ENCODE data around the gene NT5C3A. TPM values are rescaled to one million over a fixed set of nuclear protein-coding genes. Genes with fewer than 3 reads are reported as not detected.
"Not testable (repeated sequence)": the region's sequence is repeated elsewhere in the genome, so short reads cannot be mapped to it uniquely, and the experiment has no call there.

The NT5C3A gene
- 10 to 100 TPM; 32.5 to 39.9 (median 36.5) TPM for polyA plus RNA-seq (ENCODE audit: insufficient read length in 4 of 4)

DNA sequence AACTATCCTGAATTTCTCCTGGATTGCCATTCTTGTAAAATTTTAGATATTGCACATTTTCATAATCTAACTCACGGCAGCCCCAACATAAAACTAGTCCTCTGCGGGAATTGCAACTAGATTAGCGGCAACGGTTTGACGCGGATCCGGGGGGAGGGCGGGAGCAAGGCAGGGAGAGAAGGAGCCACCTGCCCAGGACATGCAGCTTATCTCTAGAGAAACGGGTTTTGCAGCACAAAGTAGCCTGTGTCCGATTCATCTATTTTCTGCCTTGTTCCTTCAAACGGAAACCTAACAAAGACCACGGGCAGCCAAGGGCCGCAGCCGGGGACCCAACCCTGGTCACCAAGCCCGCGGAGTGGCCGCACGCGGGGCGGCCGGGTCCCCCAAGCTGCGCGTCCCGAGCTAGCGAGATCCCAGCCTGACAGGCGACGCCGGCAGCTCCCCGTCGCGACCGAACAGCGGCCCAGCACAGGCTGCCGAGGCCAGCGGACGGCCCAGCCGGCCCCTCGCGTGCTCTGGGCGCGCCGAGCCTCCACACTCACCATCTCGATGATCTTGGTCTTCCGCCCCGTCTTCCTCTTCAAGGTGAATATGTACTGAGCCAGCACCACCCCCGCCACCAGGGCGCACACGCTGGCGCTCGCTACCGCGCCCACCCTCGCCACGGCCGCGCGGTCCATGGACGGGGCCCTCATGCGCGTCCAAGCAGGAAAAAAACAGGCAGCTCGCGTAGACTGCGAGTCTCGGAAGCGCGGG is at the start of gene NT5C3A:
NT5C3A (minus strand) TSS at position 754 of the 759 bp plus-strand sequence; CDS start at position 683, 71 bp downstream.
- DNase-seq (ENCODE audit: low read depth in 4 of 4, low spot score in 3 of 4) = peak in 1 of 4 donors; percentile 52

DNA sequence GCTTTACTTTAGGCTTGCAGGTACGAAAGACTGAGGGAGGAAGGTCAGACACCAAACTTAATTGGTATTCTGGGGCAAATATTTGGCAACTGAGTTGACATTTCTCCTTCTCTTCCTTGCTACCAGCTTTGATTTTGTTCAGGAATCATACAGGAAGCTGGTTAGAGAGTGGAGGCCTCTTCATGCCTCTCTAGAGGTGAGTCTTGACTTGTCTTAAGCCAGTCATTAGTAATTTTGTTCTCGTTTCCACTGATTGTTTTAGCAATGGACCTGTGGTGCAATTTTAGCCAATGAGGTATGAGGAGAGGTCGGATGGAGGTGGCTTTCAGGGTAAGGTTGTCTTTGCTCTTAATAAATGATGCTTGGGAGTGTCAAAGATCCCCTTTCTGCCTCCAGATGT is 49.0 kb upstream of the NT5C3A start:
- no peak for DNase-seq (ENCODE audit: low read depth in 4 of 4, low spot score in 3 of 4)

DNA sequence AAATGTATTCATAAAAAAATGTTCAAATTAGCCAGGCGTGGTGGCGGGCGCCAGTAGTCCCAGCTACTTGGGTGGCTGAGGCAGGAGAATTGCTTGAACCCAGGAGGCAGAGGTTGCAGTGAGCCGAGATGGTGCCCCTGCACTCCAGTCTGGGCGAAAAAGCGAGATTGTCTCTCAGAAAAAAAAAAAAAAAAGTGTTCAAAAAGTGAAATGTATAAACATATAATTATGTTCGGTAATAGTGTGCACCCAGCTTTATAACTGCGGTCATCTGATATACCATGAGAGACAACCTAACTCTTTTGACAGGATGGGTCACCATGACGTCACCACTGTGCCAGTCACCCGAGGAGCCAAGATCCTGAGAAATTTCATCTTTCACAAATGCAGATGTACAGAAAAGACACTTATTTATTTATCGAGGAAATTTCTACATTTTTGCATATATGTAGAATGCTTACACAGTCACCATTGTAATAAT is 47.2 kb upstream of the NT5C3A start:
- no peak for DNase-seq (ENCODE audit: low read depth in 4 of 4, low spot score in 3 of 4)

DNA sequence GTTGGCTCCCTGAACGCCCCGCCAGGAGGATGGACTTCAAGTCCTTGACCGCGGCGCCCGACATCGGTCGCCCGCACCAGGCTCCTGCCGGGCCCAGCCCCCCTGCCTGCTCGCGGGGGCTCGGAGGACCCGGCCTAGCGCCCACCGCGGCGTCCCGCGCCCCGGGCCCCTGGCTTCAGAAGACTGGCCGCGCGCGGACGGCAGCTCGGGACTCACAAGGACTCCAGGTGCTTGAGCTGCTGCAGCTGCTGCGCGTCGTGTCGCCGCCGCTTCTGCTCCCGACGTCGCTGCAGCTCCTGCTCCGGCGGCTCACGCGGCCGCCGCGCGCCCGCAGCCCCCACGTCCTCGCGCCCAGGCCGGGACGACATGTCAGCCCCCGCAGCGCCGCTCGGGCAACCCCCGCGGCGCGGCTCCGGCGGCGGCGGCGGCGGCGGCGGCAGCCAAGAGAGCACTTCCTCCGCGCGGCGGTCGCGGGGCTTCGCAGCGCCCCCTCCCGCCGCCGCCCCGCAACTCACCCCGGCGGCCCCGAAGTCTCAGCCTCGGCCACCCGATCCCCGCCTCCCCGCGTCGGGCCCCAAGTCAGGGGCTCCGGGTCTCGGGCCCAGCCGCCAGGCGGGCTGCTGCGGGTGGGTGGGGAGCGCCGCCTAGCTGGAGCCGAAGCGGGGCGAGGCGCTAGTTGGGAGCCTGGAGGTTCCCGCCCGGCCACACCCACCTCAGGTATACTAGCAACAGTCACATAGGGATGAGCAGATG is 46.6 kb upstream of the NT5C3A start, which contains the start of gene RP9:
RP9 (minus strand) TSS at position 400 of the 753 bp plus-strand sequence; CDS start at position 368, 32 bp downstream.
- peak in 2 of 4 donors; percentile 64 to 69 for DNase-seq (ENCODE audit: low read depth in 4 of 4, low spot score in 3 of 4)

DNA sequence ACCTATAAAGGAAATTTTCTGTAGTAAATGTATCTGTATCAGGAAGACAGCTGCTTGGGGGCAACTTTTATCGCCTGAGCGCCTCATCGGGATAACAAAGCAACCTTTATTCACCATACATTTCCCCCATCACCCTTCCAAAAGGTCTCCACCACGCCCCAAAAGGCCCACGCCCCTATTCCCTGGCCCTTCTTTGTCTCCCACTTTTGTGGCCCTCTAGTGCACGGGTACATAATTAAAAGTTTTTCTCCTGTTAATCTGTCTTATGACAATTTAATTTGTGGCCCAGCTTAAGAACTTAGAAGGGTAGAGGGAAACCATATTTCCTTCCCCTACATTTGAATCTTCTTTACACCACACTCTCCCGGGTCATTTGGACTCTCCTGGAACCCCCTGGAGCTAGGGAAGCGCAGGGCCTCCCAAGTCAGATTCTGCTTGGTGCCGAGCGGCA is 46.0 kb upstream of the NT5C3A start:
- DNase-seq (ENCODE audit: low read depth in 4 of 4, low spot score in 3 of 4) = no peak

DNA sequence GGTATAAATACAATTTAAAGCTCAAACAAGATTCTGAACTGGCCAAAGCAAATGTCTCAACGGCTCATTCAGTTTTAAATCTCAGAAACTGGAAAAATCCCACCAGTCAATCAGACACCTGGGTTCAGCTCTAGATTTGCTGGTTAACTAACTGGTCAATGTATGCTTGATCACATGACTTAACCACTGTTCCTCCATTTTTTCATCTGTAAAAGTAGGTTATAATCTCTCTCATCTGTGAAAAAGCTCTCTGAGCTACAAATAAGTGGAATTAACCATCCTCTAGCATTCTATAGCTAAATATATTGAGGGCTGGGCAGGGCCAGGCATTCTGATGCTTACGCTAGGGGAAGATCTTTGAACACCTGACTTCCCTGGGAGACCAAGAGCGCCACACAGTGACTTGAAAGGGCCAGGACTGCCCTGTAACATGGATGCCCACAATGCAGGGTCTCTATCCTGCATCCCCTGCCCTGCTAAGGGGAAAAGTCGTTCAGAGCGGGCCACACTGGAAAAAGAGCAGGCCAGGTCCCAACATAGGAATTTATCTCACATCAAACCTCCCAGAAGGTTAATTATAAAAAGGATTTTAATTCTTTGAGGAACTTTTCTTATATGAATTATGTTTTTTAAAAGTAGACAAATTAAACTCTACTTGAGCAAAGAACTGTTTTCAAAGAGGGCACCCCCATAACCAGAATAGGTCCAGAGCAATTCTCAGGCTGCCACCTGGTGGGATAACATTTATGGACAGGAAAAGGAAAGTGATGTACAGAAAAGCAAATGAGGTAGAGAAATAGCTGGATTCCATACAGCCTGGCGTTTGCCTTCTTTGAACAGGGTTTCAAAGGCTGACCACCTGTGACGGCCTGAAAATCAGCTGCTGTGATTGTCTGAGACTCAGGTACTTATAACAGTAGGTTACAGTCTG is 44.8 kb upstream of the NT5C3A start:
- DNase-seq (ENCODE audit: low read depth in 4 of 4, low spot score in 3 of 4) = peak in 1 of 4 donors; percentile 44

DNA sequence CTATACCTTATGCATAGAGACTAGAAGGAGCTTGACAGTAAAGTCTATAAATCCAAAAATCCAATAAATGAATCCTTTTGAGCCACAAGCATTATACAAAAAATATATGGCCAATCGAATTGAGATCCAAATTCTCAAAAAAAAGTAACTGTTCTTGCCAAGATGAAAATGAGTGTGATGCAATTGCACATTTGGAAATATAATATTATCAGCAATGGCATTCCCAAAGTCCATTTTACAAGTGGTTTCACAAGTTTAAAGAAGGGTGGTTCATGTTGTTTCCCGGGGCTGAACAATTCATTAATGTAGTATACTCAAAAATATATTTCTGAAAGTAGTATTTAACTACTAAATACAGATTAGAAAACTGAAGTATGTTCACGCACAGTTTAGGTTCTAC is 39.3 kb upstream of the NT5C3A start:
- DNase-seq (ENCODE audit: low read depth in 4 of 4, low spot score in 3 of 4) = no peak

DNA sequence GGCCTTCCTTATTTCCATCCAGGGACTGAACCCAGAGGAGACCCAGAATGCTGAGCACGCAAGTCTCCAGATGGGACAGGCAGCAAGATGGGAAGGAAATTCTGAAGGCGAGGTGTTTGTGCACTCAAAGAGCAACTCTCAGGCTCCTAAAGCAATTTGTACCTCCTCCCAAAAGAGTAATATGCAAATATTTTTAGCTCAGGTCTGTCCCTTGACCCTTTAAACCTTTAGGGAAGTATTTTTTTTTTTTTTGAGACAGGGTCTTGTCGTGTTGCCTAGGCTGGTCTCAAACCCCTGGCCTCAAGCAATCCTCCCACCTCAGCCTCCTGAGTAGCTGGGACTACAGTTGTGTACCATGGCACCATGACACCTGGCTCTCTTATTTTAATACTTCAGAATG is 38.2 kb upstream of the NT5C3A start:
- no peak for DNase-seq (ENCODE audit: low read depth in 4 of 4, low spot score in 3 of 4)

DNA sequence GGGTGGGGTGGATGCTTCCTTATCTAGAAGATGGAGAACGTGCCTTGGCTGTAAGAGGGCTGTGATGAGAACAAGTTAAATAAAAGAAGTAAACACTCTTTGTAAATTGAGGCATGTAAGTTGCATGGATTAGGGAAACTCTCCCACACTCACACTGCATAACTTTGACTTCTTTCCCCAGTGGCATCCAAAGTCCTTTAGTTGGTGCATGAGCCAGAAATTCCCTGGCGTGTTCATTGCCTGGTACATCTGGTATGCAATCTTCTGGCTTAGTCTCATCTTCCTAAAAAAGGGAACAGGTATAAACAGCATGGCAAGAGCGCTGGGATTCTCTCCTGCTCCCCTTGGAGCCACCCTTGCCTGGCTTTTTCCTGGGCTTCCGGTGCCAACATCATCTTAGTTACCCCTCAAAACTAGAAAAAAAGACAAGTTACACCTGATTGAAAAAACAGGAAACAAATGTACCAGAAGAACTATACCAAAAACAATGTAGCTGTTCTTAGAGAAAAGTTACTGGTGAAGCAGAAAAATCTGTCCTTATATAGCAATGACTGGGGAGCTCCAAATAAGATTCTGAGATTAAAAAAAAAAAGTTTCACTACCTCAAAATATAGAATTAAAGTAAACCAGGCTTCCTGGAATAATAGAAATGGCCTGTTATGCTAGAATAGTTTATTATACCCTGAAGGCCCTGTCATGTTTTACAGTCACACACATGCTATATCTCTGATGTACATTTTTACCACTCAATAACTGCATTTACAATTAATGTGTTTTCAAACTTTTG is 36.8 kb upstream of the NT5C3A start:
- no peak for DNase-seq (ENCODE audit: low read depth in 4 of 4, low spot score in 3 of 4)

DNA sequence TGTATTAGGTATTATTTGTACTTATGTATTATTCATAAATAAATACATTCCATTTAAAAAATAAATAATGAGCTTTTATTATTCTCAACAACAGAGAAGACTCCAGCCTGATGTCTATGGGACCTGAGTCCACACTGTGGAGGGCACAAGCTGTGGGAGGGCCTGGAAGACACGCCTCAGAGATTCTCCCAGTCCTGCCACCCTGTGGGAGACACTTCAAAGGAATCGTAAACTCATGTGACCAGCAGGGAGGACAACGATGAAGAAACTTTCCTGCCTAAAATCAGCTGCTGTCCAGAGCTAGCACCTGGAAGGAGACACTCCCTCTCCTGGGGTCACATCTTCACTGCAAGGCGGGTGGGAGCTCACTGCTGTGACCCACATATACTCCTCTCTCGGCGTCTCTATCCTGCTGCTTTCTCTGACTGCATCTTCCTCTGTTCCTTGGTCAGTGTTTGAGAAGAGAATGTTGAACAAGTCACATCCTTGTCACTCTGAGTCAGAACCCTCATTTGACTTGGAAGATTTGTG is 32.2 kb upstream of the NT5C3A start:
- not testable (repeated sequence) for DNase-seq (ENCODE audit: low read depth in 4 of 4, low spot score in 3 of 4)

DNA sequence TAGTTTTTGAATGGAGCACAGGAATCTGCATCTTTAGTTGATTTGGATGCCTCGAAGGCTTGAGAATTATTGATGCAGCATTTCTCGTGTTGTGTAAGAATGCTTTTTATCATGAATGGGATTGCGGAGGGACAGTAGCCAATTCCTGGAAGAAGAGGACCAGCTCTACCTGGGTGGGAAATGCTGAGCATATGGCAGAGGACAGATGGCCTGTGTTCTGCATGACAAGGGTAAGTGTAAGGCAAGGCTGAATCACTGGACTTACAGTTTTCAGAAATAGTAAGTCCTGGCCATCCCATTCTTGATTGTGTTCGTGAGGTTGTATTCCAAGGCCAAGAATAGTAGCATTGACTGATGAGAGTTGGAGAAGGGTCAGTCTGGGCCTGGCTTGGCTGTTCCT is 30.7 kb upstream of the NT5C3A start:
- DNase-seq (ENCODE audit: low read depth in 4 of 4, low spot score in 3 of 4) = no peak

DNA sequence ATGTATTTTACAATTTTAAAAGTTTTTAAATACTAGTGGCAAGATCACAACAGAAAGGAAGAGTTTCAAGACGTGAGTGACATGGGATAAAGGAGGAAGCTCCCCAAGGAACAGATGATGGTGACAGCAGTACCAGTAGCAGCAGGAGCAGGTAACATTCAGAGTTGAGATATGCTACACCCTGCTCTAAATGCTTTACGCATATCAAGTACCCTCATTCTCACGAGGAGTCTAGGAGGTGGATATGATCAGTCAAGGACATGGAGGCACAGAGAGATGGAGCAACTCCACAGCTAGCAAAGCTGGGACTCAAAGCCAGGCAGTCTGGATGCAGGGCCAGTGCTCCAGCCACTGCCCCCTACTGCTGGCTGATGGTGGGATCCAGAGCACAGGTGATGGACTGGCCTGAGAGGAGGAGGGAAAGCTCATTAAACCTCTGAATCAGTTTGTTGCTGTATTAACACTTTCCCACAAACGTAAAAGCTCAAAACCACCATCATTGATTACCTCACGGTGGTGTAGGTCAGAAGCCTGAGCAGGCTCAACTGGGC is 29.1 kb upstream of the NT5C3A start:
- DNase-seq (ENCODE audit: low read depth in 4 of 4, low spot score in 3 of 4) = no peak

DNA sequence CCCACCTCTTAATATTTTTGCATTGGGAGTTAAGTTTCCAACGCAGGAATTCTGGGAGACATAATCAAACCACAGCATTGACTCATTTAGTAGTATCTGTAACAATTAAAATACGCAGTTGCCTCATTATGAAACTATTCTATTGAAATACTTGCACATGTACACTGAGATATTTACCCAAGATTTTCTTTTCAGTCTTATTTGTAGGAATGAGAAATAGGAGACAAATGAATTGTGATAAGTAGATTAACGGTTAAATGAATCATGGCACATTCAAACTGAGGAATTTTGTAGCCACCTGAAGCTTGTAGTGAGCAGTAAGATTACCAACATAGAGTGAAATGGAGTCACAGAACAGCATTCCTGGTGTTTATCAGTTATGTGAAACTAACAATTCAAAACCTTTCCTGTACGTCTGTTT is 28.5 kb upstream of the NT5C3A start:
- no peak for DNase-seq (ENCODE audit: low read depth in 4 of 4, low spot score in 3 of 4)

DNA sequence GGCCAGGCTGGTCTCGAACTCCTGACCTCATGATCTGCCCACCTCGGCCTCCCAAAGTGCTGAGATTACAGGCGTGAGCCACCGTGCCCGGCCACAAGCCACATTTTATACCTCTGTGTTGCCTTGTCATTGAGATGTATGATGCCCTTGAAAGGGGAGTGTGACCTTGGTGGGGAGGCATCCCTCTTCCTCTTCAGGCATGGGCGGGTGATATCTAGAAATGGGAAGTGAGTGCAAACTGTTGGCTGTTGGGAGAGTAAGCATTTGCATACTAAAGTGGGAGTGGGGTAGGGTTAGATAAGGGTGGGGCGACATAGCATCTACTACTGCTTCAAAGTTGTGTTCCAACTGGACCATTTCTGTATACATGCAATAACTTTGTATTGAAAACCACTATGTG is 26.6 kb upstream of the NT5C3A start:
- DNase-seq (ENCODE audit: low read depth in 4 of 4, low spot score in 3 of 4) = no peak

DNA sequence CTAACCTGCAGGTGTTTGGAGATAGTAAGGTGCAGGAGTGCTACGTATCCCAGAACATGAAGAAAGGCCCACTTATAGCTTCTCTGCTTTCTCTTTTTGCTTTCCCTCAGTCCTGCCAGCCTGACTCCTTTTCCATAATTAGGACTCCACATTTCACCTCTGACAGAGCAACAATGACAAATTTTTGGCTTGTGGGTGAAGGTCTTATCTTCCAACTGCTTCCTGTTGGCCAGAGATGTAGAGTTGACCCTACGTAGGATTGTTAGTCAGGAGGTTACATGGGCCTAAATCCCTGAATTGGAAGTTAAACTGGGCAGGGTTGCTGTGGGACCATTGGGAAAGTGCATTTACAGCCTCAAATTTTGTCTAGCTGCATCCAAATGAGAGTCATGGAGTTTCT is 25.3 kb upstream of the NT5C3A start:
- DNase-seq (ENCODE audit: low read depth in 4 of 4, low spot score in 3 of 4) = no peak

DNA sequence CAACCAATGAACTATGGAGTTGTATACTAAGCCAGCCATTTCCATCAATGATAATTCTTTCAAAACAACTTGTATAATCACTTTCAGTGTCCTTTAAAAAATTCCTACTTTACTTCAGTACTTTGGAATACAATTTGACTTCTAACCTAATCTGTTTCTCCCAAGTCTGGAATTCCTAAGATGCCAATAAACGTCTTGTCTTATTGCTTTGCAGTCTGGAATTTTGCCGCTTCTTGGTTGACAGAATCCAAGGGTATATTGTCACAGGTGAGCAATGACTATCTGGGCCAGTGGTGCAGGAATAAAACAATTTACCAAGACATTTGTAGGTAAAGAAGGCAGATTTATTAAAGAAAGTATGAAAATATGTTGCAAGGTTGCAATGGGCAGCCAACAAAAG is 24.8 kb upstream of the NT5C3A start:
- no peak for DNase-seq (ENCODE audit: low read depth in 4 of 4, low spot score in 3 of 4)

DNA sequence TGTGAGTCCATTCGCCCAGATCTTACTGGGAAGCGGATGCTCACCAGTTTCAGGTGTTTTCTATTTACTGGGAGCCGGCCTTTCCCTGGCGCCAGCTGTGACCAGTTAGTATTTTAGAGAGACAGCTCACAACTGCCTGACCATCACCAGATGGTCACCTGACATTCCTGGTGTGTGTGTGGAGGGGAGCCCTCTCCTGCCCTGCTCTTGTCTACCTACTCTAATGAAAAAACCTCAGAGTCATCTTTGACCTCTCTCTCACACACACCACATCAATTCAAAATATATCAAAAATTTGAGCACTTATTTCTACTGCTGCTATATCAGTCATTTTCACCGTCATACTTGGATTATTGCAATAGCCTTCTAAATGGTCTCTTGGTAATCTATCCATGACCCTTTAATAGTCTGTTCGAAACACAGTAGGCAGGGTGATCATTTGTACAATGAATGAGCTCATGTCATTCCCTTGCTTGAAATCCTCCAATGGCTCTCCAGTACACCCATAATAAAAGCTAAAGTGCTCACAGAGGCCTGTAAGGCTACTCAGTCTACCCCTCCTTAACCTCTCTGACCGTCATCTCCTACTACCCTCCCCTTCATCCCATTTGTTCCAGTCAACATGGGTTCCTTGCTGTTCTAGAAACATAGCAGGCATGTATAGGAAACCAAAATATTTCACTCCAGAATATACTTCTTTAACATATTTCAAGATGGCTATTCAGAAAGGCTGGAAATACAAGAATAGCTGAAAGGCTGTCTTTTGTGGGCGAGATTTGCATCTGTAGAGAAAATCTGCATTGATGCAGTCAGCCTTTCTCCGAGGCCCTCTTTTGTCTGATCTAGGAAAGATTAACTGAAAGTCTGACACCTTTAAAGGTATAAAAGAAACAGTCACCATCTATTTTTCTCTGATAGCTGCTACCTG is 17.5 kb upstream of the NT5C3A start:
- DNase-seq (ENCODE audit: low read depth in 4 of 4, low spot score in 3 of 4) = no peak

DNA sequence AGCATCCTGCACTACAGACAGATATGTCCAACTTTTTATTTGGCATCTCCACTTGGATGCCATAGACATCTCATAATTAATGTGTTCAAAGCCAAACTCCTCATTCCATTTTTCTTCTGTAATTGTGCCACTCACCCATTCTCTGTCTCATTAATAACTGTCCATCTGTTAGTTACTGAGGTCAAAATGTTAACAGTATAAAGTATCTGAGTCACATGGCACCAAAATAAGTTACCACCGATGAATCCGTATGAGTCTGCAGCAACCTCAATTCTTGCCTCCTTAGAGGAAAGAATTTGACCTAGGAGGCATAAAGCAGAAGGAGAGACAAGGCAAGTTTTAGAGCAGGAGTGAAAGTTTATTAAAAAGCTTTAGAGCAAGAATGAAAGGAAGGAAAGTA is 16.5 kb upstream of the NT5C3A start:
- no peak for DNase-seq (ENCODE audit: low read depth in 4 of 4, low spot score in 3 of 4)
